ENCODE measurements around the gene LRWD1.

GRCh38 chr7:102446387-102447156 lies 18.2 kb upstream of the LRWD1 start:
- TF ChIP-seq EP300 (IDR thresholded peaks at IDR 0.05) (no peak), POLR2A (IDR thresholded peaks at IDR 0.05) (no peak)

Measured in sigmoid colon (tissue), 4 donors.